Skeletal muscle satellite cell (primary cell): ENCODE data around the gene NEURL3. TPM values are rescaled to one million over a fixed set of nuclear protein-coding genes. Genes with fewer than 3 reads are reported as not detected.
"Not testable (repeated sequence)": the region's sequence is repeated elsewhere in the genome, so short reads cannot be mapped to it uniquely, and the experiment has no call there.

Source experiments
- H3K27me3 ChIP-seq: 2 replicates; pipeline ENCODE4 v1.7.0; 2013; ENCODE audit warnings: low read length; ENCODE audit not compliant: control insufficient read depth, insufficient read depth
- H3K36me3 ChIP-seq: 2 replicates; pipeline ENCODE4 v1.7.0; 2013; ENCODE audit warnings: mild to moderate bottlenecking, control low read depth, low read length; ENCODE audit not compliant: insufficient read depth
- H3K4me1 ChIP-seq: 2 replicates; pipeline ENCODE4 v1.7.0; 2013; ENCODE audit warnings: low read length; ENCODE audit not compliant: control insufficient read depth, insufficient read depth
- H3K4me2 ChIP-seq: 2 replicates; pipeline ENCODE4 v1.7.0; 2013; ENCODE audit warnings: mild to moderate bottlenecking, low read length
- H3K4me3 ChIP-seq: 2 replicates; pipeline ENCODE4 v1.7.0; 2013; ENCODE audit warnings: low read length
- H3K9ac ChIP-seq: 2 replicates; pipeline ENCODE4 v1.7.0; 2013; ENCODE audit warnings: mild to moderate bottlenecking, low read depth, low read length, moderate library complexity
- H3K9me3 ChIP-seq: replicated peaks from 2 replicates; pipeline ENCODE4 v1.7.0; 2013; ENCODE audit warnings: mild to moderate bottlenecking, control low read depth, low read length
- total RNA-seq: library from RNA; depleted of rRNA; stranded (reverse); fragments of >200 nt; gene quantifications from 2 replicates; pipeline ENCODE4 v1.2.3, GENCODE V29; 2012; rRNA removed

NEURL3 gene, protein sequence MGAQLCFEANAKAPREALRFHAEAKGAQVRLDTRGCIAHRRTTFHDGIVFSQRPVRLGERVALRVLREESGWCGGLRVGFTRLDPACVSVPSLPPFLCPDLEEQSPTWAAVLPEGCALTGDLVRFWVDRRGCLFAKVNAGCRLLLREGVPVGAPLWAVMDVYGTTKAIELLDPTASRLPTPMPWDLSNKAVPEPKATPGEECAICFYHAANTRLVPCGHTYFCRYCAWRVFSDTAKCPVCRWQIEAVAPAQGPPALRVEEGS
- not detected in 2 replicates for total RNA-seq

- no peak within 1 kb of the TSS for H3K9ac ChIP-seq
- no peaks in the 10 kb centered on the region for H3K9me3 ChIP-seq
- no peaks in the 10 kb centered on the region for H3K36me3 ChIP-seq
- peaks cover 35% of the 10 kb centered on the region for H3K27me3 ChIP-seq
- H3K4me3 ChIP-seq: no peak within 1 kb of the TSS
- H3K4me1 ChIP-seq: peaks cover 9% of the 10 kb centered on the region
- no peak within 1 kb of the TSS for H3K4me2 ChIP-seq
Measured at GRCh38 chr2:96505231-96505889, at the start of gene NEURL3. Gene NEURL3 (minus strand): TSS chr2:96505357. CDS start chr2:96505286, 71 bp downstream.

DNA sequence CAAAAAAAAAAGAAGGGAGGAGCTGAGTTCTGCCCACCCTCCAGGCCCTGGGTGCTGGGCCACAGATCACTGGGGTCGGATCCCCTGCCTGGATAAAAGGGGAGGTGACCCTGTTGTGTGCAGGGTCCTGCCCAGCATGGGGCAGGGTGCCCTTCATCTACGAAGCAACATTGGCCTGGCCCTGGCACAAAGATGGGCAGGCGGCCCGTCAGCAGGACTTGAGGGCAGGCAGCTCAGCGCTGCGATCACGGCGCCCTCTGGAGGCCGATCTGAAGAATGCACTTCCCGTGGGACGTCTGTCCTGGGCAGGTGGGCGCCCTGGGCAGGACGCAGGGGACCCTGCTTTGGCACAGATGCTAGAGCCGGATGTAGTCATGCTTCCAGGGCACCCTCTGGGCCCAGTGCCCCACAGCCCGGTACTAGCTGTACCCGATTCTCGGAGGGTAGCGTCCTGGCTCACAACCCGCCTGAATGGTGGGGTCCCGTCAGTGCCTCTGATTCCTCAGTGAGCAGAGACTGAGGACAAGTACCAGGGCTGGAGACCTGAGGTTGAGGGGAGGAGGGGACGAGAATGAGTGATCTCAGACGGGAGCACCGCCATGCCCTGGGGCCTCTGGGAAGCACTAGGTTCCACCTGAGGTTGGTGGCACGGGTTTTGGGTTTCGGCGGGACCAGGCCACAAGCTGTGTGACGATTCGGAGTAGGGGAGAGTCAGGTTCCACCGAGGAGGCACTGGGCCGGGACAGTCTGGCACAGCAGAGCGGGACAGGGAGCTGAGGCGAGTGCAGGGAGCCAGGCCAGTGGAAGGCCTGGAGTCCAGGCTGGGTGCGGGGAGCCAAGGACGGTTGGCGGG is 49.4 kb upstream of the NEURL3 start:
- no peaks in the 10 kb centered on the region for H3K36me3 ChIP-seq
- no peaks in the 10 kb centered on the region for H3K27me3 ChIP-seq
- H3K9ac ChIP-seq: no peak overlapping the region
- no peak overlapping the region for H3K4me3 ChIP-seq
- H3K4me1 ChIP-seq: no peaks in the 10 kb centered on the region
- no peaks in the 10 kb centered on the region for H3K9me3 ChIP-seq
- H3K4me2 ChIP-seq: peak overlapping the region; percentile 48

DNA sequence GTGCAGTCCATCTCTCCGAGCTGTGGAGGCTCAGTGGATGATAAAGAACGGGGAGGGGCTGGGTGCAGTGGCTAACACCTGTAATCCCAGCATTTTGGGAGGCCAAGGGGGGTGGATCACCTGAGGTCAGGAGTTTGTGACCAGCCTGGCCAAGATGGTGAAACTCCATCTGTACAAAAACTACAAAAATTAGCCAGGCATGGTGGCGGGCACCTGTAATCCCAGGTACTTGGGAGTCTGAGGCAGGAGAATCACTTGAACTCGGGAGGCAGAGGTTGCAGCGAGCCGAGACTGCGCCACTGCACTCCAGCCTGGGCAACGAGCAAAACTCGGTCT is 48.8 kb upstream of the NEURL3 start:
- not testable (repeated sequence) for H3K4me3 ChIP-seq, H3K9me3 ChIP-seq, H3K36me3 ChIP-seq, H3K4me1 ChIP-seq, H3K27me3 ChIP-seq, H3K9ac ChIP-seq
- H3K4me2 ChIP-seq: peak overlapping the region; percentile 48

DNA sequence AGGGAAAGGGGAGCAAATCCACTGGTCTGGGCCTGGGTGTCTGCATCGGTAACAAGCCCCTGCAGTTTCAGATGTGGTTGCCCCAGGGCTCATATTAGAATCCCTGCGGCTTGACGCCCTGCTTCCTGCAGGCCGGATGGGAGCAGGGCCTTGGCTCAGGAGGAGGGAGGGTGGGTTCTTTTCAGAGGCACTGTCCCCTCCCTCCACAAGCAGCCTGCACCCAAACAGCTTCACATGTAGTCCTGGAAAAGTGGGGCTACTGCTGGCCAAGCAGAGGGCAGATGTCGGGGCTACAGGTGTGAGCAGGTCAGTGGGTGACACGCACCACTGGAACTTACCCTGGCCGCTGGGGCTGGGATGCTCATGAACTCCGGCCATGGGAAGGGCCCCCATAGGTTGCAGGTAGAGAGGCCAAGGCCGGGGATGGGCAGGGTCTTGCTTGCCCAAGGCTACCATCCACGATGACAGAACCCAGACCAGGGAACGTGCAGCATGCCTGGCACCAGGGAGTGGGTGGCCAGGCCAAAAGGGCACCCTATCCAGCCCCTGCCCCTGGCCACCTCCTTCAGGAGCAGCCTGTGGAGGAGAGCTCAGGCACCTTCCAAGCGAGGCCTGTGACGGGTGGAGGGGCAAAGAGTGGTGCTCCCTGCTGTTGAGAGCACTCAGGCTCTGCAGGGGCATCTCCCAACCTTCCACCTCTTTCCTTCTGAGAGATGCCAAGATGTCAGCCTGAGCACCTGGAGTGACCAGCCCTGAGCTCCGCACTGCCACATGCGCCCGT is 48.2 kb upstream of the NEURL3 start:
- no peaks in the 10 kb centered on the region for H3K36me3 ChIP-seq
- no peak overlapping the region for H3K9ac ChIP-seq
- no peaks in the 10 kb centered on the region for H3K4me1 ChIP-seq
- H3K4me3 ChIP-seq: no peak overlapping the region
- no peak overlapping the region for H3K4me2 ChIP-seq
- H3K9me3 ChIP-seq: no peaks in the 10 kb centered on the region
- no peaks in the 10 kb centered on the region for H3K27me3 ChIP-seq

GRCh38 chr2:96552315-96553175 is 47.4 kb upstream of the NEURL3 start:
- H3K4me3 ChIP-seq: no peak overlapping the region
- no peak overlapping the region for H3K9ac ChIP-seq
- no peaks in the 10 kb centered on the region for H3K9me3 ChIP-seq
- H3K27me3 ChIP-seq: no peaks in the 10 kb centered on the region
- no peak overlapping the region for H3K4me2 ChIP-seq
- no peaks in the 10 kb centered on the region for H3K36me3 ChIP-seq
- H3K4me1 ChIP-seq: peaks cover 1% of the 10 kb centered on the region

- Histone ChIP-seq H3K4me2 (no peak overlapping the region), H3K27me3 (no peaks in the 10 kb centered on the region), H3K4me3 (no peak overlapping the region), H3K9ac (no peak overlapping the region), H3K9me3 (no peaks in the 10 kb centered on the region), H3K36me3 (no peaks in the 10 kb centered on the region), H3K4me1 (peaks cover 5% of the 10 kb centered on the region)
Measured at GRCh38 chr2:96551605-96552314, 46.6 kb upstream of the NEURL3 start.

DNA sequence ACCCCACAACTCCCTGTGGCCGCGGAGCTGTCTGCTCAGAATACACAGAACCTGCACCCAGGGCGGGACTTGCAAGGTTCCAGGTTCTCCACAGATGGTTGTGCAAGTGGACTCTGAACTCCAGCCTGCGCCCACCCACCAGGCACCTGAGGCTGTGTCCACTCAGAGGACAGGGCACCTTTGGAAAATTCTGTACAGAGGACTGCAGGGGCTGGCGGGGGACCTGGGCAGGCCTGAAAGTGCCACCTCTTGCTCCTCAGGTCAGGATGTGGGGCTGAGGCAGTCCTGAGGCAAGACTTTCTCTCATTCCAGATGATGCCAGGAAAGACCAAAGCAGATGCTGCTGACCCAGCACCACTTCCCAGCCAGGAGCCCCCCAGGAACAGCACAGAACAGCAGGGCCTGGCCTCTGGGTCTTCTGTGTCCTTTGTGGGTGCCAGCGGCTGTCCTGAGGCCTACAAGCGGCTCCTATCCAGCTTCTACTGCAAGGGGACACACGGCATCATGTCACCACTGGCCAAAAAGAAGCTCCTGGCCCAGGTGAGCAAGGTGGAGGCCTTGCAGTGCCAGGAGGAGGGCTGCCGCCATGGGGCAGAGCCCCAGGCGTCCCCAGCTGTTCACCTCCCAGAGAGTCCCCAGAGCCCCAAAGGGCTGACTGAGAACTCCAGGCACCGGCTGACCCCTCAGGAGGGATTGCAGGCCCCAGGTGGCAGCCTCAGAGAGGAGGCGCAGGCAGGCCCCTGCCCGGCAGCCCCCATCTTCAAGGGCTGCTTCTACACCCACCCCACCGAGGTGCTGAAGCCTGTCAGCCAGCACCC is 45.8 kb upstream of the NEURL3 start:
- Histone ChIP-seq H3K27me3 (no peaks in the 10 kb centered on the region), H3K9me3 (no peaks in the 10 kb centered on the region), H3K36me3 (no peaks in the 10 kb centered on the region), H3K4me2 (no peak overlapping the region), H3K4me1 (peaks cover 5% of the 10 kb centered on the region), H3K9ac (no peak overlapping the region), H3K4me3 (no peak overlapping the region)

DNA sequence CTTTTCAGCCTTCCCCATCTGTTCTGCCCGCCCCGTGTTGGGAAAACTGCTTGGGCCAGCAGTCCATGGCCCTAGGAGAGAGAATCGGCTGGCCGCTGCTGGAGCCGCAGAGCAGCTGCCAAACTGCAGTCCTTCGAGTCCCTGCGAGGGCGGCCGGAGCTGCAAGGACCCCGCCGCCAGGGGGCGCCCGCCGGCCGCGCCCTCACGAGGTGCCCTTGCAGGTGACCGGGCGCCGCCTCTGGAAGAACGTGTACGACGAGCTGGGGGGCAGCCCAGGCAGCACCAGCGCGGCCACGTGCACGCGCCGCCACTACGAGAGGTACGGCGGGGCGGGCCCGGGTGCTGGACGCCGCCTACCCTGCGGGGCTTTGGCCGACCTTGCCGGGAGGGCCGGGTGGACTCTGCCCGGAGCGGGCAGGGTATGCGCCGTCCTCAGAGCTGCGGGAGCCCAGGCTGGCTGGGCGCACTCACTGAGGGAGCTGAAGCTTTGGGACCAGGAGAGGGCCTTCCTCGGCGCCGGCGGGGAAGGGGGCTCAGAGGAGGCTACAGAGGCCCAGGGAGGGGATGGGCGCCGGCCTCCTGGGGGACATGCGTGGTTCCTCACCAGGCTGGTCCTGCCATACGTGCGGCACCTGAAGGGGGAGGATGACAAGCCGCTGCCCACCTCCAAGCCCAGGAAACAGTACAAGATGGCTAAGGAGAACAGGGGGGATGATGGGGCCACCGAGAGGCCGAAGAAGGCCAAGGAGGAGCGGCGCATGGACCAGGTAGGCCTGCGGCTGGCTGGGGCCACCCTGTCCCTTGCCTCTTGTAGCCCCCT is 45.0 kb upstream of the NEURL3 start:
- H3K27me3 ChIP-seq: no peaks in the 10 kb centered on the region
- no peak overlapping the region for H3K4me2 ChIP-seq
- peaks cover 5% of the 10 kb centered on the region for H3K4me1 ChIP-seq
- H3K36me3 ChIP-seq: no peaks in the 10 kb centered on the region
- H3K9me3 ChIP-seq: no peaks in the 10 kb centered on the region
- no peak overlapping the region for H3K9ac ChIP-seq
- no peak overlapping the region for H3K4me3 ChIP-seq

GRCh38 chr2:96549466-96549785 is 44.3 kb upstream of the NEURL3 start:
- H3K27me3 ChIP-seq: no peaks in the 10 kb centered on the region
- H3K36me3 ChIP-seq: no peaks in the 10 kb centered on the region
- no peak overlapping the region for H3K4me3 ChIP-seq
- no peak overlapping the region for H3K9ac ChIP-seq
- H3K4me1 ChIP-seq: peaks cover 5% of the 10 kb centered on the region
- no peak overlapping the region for H3K4me2 ChIP-seq
- no peaks in the 10 kb centered on the region for H3K9me3 ChIP-seq
